GM19452 (cell line): ENCODE measurements around the gene HSPB7.
"Not testable (repeated sequence)": the region's sequence is repeated elsewhere in the genome, so short reads cannot be mapped to it uniquely, and the experiment has no call there.

Experiments used
- ATAC-seq: cut with Tn5 transposase; IDR thresholded peaks from one replicate; pipeline ENCODE4 v1.9.1; 2021; ENCODE audit not compliant: unreplicated experiment

HSPB7 gene

DNA sequence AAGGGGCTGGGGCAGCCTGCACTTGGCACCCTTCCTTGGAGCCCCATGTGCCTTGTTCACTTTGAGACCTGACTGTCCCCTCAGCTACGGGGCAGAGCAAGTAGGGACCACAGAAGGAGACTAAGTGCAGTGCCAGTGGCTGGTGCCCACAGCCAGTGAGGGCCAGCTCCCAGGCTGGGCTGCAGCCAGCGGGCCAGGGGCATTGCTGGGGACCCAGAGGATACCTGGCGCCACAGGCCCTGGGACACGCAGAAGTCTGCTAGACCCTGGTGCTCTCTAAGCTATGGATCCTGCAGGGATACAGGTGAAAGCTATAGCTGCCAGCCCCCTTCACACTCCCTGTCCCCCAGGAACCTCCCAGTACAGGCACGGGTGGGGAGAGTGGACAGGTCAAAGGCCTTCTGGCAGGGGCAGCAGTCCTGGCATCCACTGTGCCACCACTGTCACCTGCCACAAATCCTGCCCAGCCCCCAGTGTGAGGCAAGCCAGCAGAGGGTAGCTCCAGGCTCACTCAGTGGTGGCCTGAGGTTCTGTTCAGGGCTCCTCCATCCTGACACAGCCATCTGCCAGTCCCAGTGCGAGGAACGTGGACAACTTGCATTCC is 5.3 kb upstream of the HSPB7 start:
- ATAC-seq = no peak

DNA sequence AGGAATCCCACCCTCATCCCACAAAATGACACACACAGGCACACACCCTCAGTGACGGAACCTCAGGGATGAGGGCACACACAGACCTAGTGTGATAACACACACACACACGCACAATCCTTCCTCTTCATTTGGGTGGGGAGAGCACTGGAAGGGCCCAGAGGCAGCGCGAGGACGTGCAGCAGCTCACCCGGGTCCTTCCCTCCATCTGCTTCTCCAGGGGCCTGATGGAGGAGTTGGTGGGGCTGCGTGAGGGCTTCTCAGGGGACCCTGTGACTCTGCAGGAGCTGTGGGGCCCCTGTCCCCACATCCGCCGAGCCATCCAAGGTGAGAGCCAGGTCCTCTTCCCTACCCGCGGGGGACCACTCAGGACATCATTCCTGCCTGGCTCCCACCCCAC is 4.5 kb upstream of the HSPB7 start:
- ATAC-seq = no peak

DNA sequence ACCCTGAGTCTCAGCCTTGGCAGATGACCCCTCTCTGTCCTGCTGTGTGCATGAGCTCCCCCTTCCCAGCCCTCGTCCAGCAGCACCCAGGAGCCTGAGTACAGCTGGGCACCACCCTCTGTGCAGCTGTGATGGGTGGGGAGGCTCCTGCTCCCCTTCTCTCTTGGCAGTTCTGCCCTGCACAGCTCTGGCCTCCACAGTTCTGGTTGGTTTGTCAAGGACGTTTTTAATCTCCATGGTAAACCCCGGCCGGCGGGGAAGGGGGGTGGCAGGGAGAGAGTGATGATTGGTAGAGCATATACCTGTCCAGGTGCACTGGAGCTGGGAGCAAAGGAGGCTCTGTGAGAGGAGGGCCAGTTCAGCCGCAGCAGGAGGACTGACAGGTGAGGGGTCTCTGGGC is 3.8 kb upstream of the HSPB7 start, which contains the start of gene CLCNKA:
Gene CLCNKA, plus strand, starts transcription at position 356 of the 400 bp plus-strand sequence. CDS start 584 bp downstream, outside the sequence.
- ATAC-seq = no peak

DNA sequence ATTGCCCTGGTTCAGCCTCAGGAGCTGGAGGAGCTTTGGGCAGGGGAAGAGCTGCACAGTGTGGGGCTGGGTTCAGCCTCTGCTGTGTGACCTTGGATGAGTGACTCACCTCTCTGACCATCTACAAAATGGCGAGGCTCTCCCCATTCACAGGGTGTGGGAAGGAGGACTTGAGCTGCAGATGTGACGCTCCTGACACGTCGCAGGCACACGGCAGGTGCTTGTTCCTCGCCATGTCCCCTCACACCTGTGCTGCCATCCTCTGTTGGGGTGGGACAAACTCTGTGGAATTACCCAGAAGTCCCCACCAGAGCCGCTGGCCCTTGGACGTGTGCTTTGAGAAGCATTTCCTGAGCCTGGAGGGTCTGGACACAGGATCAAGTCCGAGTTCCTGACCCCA is 3.0 kb upstream of the HSPB7 start:
- ATAC-seq = not testable (repeated sequence)

DNA sequence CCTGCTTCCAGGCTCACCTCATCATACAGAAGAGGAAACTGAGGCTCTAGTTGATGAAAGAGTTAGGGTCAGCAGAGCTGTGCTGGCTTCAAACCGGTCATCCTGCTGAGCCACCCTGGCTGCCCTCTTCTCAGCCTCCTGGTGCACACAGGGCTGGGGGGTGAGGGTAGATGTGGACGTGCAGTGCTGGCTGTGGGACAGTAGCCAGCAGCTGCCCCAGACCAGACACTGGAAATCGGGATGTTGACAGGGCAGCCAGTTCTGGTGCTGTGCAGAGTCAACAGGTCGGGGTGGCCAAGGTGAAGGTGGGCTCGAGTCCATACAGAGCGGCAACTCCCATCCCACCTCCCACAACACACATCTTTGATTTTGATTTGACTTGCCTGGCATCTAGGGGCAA is 2.5 kb upstream of the HSPB7 start:
- ATAC-seq = no peak

DNA sequence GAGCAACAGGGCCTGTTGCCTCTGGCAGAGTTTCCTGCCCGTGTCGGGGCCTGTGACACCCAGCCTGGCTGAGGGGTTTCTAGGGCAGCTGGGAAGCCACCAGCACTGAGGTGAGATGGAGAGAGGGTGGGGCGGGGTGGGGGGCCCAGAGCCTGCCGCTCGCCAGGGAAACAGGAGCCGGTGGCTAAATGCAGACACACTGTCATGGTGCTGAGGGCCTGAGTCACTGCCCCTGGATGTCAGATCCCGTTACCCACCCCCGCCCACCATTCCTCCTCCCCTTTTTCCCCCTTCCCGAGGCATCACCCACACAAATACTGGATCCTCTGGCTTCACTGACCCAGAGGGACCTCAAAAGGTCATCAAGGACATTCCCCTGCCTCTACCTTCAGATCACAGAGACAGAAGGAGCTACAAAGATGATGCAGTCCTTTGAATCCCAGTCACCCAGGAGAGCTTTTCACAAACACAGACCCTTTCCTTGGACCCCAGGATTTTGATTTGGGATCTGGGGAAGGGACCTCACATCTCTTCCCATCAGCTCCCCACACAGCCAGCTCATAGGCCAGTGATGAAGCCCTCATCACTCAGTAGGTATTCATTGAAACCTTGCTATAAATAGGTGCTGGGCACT is 1.9 kb upstream of the HSPB7 start:
- no peak for ATAC-seq

DNA sequence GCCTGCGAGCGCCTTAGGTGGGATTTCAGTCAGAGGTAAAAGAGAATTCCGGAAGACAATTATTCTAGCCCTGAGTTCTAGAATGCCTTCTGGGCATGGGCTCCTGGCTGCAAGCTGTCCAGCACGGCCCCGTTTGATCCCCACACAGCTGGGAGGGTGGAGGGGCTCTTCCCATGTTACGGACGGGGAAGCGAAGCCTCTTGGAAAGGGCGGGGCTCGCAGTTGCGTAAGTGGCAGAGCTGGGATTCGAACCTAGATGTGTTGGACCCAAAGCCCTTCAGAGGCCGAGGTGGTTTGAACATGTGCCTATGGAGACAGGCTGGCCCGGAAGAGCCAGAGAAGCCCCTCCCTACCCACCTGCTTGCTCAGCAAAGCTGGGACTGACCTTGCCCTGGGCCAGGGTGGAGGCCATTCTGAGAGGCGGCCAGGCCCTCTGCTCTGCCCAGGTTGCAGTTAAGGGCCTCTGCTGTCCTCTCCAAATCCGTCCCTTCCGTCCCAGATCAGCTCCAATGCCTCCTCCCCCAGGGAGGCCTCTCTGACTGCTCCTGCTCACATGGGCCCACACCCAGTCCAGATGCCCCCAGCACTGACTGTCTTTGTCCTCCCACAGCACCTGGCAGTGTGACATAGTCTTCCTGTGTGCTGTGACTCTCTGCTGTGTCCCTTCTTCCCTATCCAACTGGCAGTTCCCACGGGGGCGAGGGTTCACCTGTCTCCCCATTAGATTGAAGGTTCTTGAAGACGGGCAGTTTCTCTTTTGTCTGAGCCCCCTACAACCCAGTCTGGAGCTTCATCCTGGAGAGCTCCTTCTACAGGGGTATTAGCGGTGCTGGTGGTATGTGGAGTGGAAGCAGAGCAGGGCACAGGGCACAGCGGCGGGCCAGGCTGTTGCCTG is 1.2 kb upstream of the HSPB7 start:
- ATAC-seq = no peak

- no peak for ATAC-seq
Observed at GRCh38 chr1:16018308-16018707, 465 bp upstream of the HSPB7 start.

GRCh38 chr1:16017076-16017460 is 775 bp downstream of the HSPB7 start:
- no peak for ATAC-seq

GRCh38 chr1:16015960-16016901 is 1.6 kb downstream of the HSPB7 start:
- no peak for ATAC-seq

GRCh38 chr1:16015491-16015890 is 2.4 kb downstream of the HSPB7 start:
- no peak for ATAC-seq

- no peak for ATAC-seq
Observed at GRCh38 chr1:16014509-16015482, 3.0 kb downstream of the HSPB7 start.

DNA sequence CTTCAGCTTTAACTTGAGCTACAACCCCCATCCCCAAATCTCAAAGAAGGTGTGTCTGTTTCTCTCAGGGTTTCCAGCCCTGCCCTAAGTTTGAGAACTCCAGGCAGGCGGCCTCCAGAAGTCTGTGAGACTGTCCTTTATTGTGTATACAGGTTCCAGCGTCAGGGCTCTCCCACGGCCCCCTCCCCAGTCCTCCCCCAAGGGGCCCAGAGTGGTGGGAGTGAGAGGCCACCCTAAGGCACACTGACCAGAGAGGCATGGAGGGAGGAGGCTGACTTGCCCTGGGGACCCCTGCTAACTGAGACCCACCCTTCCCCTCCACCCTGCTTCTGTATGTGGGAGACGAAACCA is 4.0 kb downstream of the HSPB7 start:
- ATAC-seq = no peak

DNA sequence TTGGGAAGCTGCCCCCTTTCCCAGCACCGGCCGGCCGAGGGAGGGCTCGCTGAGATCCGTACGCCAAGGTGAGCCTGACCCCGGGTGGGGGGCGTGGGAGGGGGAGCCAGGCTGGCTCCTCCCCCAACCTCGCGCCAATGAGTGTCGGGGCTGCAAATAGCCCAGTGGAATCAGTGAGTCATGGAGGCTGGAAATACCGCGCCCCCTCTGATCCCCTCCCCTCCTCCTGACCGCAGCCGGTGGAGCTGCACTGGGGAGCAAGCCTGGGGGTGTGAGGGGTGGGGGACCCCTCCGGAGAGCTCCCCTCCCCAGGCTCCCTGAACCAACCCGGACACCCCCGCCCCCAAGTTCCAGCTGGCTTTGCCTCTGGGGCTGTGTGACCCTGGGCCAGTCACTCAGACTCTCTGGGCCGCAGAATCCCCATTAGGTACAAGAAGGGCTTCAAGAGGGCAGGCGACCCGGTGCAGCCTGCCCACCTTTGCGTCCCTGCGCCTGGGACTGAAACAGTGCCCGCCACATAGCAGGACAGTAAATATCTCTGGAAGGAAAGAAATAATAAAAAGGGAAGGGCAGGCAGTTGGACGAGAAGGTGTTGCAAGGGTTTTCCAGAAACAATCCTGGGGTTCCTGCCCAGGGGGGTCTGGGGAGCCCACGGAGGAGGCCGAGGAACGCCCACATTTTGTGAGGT is 4.5 kb downstream of the HSPB7 start:
- no peak for ATAC-seq

DNA sequence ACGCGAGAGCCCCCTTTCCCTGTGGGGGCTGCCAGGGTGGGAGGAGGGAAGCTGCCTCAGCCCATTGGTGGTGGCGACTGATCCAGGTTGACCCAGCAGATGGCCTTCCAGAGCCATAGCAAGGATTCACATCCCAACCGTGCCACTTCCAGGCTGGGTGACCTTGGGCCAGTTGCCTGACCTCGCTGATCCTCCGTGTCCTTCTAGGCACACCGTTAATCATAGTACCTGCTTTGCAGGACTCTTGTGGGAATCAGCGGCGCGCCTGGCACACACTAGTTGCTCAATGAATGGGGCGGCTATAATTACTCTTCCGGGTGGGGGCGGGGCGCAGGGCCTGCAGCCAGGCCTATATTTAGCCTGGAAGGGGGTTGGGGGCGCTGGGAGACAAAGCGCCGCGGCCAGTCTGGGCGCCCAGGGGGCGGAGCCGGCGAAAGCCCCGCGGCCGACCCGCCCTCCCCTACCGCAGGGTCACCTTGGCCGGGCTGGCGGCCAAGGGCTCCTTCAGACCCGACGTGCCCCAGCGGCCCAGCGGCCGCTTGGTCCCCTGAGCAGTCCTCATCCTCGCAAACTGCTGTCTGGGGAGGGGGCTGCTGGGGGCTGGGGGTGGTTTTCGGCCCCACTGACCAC is 5.1 kb downstream of the HSPB7 start:
- ATAC-seq = no peak

- no peak for ATAC-seq
Observed at GRCh38 chr1:16011936-16012589, 5.8 kb downstream of the HSPB7 start.

- no peak for ATAC-seq
Observed at GRCh38 chr1:16010837-16011236, 7.0 kb downstream of the HSPB7 start.

DNA sequence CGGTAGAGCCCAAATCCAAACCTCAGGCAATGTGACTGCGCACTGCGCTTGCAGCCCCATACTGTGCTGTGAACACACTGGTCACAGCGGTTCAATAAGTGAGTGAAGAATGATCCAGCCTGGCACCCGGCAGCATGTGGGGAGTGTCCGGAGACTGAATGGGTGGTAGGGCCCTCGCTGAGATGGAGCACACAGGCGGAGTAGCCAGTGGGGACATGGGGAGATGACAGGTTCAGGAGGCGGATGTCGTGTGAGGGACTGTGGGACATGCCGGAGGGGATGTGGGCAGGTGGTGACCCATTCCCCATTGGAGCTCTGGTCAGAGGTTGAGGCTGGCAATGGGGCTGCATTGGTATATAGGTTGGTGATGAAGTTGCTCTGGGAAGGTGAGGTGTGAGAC is 8.2 kb downstream of the HSPB7 start:
- ATAC-seq = no peak
